ENCODE measurements around the gene SCYL1.
A peak's percentile ranks its signal among the peaks of the same experiment; 100 is the strongest.

Gene SCYL1

DNA sequence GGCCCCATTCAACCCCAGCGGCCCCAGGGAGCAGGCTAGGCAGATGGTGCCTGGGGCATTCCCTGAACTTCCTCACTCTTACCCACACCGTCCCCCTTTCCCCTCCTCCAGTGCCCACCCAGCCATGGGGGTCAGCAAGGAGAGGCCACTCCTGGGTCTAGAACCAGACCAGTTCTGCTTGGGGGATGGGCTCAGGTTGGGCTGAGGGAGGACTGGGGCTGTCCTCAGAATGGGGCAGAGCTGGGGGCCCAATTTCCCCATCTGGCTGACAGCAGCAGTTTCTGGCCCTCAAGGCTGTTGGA, 12.4 kb downstream of the SCYL1 start:
- DNase-seq (ENCODE audit: low read depth) = no peak
- no peak overlapping the region for H3K4me3 ChIP-seq (ENCODE audit: low read depth, low read length)
- TF ChIP-seq, protein P1, sequence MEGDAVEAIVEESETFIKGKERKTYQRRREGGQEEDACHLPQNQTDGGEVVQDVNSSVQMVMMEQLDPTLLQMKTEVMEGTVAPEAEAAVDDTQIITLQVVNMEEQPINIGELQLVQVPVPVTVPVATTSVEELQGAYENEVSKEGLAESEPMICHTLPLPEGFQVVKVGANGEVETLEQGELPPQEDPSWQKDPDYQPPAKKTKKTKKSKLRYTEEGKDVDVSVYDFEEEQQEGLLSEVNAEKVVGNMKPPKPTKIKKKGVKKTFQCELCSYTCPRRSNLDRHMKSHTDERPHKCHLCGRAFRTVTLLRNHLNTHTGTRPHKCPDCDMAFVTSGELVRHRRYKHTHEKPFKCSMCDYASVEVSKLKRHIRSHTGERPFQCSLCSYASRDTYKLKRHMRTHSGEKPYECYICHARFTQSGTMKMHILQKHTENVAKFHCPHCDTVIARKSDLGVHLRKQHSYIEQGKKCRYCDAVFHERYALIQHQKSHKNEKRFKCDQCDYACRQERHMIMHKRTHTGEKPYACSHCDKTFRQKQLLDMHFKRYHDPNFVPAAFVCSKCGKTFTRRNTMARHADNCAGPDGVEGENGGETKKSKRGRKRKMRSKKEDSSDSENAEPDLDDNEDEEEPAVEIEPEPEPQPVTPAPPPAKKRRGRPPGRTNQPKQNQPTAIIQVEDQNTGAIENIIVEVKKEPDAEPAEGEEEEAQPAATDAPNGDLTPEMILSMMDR (IDR thresholded peaks at IDR 0.05; ENCODE audit: low read depth, low read length, missing control alignments) = no peak

DNA sequence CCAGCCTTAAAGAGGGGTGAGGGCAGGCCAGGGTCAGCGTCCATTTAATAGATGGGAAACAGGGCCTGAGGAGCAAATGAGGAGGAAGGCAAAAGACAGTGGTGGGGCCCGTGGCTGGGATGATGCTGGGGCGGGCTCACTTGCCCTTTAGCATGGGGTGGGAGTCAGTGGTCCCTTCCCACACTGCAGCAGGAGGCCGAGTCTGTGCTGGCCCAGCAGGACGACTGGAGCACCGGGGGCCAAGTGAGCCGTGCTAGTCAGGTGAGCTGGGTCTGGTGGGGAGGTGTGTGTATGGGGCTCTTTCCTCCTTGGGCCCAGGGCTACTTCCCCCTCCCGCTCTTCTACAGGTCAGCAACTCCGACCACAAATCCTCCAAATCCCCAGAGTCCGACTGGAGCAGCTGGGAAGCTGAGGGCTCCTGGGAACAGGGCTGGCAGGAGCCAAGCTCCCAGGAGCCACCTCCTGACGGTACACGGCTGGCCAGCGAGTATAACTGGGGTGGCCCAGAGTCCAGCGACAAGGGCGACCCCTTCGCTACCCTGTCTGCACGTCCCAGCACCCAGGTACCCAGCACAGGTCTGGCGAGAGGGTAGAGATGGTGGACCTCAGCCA, 12.8 kb downstream of the SCYL1 start:
- H3K4me3 ChIP-seq (ENCODE audit: low read depth, low read length) = no peak overlapping the region
- DNase-seq (ENCODE audit: low read depth) = no peak
- TF ChIP-seq, protein P1 (IDR thresholded peaks at IDR 0.05; ENCODE audit: low read depth, low read length, missing control alignments) = no peak

DNA sequence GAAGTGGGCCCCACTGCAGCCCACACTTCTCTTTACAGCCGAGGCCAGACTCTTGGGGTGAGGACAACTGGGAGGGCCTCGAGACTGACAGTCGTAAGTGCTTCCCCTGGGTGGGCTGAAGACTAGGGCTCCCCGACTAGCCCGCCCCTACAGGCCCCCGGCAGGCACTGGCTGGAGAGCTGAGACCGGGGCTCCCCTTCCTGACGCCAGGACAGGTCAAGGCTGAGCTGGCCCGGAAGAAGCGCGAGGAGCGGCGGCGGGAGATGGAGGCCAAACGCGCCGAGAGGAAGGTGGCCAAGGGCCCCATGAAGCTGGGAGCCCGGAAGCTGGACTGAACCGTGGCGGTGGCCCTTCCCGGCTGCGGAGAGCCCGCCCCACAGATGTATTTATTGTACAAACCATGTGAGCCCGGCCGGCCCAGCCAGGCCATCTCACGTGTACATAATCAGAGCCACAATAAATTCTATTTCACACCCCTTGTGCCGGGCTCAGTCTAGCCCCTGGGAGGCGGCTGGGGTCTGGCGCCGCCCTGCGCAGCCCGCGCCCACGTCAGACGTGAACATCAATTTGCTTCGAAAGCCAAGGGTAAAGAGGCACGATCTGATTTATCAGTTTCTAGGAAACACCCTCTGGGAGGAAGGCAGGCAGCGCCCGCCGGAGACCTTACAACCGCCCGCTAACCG, 13.5 kb downstream of the SCYL1 start:
- TF ChIP-seq, protein P1 (IDR thresholded peaks at IDR 0.05; ENCODE audit: low read depth, low read length, missing control alignments) = no peak
- H3K4me3 ChIP-seq (ENCODE audit: low read depth, low read length) = no peak overlapping the region
- DNase-seq (ENCODE audit: low read depth) = no peak

DNA sequence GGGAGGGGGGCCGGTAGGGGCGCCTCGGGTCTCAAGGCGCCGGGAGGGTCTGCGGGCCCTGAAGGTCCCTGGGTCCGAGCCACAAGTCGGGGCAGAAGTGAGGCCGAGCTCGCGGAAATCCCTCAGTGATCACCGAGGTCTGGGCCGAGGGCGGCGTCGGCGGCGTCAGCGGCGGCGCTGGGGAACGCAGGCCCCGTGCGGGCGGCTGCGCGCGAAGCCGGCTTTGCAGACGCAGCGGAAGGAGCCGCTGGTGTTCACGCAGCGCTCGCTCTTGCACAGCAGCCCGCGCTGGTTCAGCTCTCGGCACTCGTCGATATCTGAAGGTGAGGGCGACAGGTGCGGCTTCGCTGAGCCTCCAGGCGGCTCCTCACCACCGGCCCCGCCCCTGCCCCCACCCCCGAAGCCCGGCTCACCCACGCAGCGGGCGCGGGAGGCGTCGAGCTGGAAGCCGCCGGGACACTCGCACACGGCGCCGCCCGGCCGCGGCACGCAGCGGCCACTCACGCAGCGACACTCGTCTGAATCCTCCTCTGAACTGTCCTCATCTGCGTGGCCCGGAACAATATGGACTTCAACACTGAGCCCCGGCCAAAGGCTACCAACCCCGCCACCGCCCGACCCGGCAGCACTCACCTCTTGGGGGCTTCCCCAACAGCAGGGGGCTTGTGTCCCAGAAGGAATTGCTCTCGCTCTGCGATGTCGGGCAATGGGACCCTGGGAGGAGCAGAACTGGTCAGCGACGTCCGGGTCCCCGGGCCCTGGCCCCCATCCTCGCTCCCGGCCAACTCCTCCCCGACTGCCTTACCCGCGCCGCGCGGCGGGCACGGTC, 14.2 kb downstream of the SCYL1 start:
- no peak for DNase-seq (ENCODE audit: low read depth)
- TF ChIP-seq, protein P1 (IDR thresholded peaks at IDR 0.05; ENCODE audit: low read depth, low read length, missing control alignments) = no peak
- no peak overlapping the region for H3K4me3 ChIP-seq (ENCODE audit: low read depth, low read length)

DNA sequence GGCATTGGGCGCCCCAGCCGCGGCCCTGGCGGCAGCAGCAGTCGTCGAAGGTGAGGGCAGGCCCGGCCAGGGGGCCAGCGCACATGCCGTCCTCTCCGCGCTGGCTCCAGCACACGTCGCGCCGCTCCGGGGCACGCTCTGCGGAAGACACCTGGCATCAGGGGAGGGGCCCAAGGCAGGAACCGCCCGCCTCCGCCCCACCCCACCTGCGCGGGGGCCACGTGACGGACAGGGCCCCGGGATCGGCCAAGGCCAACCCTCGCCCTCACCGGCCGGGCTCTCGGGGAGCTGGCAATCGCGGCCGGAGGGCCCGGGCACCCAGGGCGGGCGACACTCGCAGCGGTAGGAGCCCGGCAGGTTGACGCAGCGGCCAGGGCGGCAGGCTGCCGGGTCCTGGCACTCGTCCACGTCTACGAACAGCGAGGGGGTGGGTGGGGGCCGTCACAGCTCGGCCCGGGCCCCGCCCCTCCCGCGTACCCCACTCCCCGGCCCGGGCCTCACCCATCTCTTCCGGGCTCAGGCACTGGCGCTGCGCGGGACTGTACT, 14.9 kb downstream of the SCYL1 start:
- TF ChIP-seq, protein P1 (IDR thresholded peaks at IDR 0.05; ENCODE audit: low read depth, low read length, missing control alignments) = no peak
- H3K4me3 ChIP-seq (ENCODE audit: low read depth, low read length) = peak overlapping the region; percentile 72
- DNase-seq (ENCODE audit: low read depth) = no peak

DNA sequence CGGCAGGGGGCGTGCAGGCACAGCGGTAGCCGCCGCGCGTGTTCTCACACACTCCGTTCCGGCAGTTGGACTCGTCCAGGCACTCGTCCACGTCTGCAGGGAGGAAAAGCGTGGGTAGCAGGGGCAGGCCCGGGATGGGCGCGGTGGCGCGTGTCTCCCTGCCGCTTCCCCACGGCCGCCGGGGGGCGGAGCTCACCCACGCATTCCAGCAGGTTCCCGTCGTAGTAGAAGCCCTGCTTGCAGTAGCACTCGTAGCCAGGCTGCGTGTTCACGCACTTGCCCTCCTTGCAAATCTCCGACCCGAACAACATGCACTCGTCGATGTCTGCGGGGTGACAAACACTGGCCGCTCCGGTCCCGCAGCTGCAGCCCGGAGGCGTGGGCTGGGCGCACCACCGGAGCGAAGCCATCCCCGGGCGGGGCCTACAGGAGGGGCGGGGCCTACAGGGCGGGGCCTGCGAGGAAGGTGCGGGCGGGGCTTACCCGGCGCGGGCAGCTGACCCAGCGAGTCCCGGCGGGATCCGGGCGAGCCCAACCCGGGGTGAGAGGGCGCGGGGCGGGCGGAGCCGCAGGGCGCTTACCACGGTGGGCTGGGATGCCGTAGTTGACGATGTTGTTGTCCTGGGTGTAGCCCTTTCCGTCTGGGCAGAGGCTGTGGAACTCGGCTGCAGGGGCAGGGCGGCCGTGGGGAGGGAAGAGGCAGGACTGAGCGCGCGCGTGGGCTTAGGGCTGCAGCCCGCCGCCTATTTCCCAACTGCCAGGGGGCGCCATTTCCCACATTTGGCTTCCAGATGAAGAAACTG, 15.6 kb downstream of the SCYL1 start:
- peak; percentile 44 for DNase-seq (ENCODE audit: low read depth)

More for the DNA sequence above, 15.6 kb downstream of the SCYL1 start:
- TF ChIP-seq, protein P1 (IDR thresholded peaks at IDR 0.05; ENCODE audit: low read depth, low read length, missing control alignments) = peak; percentile 77
- peak overlapping the region; percentile 72 for H3K4me3 ChIP-seq (ENCODE audit: low read depth, low read length)

All from GM12864 (cell line).